Body of pancreas (tissue), 4 donors: Measurements from ENCODE around the gene RAPH1.

Source experiments
- POLR2A ChIP-seq, 3 donors: fragments of 450-650 bp; IDR thresholded peaks; one replicate each; pipeline ENCODE4 v1.6.1; 2016; ENCODE audit warnings: antibody characterized with exemption in 3 of 3, mild to moderate bottlenecking in 2 of 3
- TF ChIP-seq, protein P1 (sequence below), 7 experiments: fragments of 450-650 bp in 4 of 7; fragments of 200-600 bp in 3 of 7; sonication (generic) in 3 of 7; IDR thresholded peaks; one replicate each; pipeline ENCODE4 v1.5.1; 2016 to 2019; ENCODE audit warnings: antibody characterized with exemption in 7 of 7

DNA sequence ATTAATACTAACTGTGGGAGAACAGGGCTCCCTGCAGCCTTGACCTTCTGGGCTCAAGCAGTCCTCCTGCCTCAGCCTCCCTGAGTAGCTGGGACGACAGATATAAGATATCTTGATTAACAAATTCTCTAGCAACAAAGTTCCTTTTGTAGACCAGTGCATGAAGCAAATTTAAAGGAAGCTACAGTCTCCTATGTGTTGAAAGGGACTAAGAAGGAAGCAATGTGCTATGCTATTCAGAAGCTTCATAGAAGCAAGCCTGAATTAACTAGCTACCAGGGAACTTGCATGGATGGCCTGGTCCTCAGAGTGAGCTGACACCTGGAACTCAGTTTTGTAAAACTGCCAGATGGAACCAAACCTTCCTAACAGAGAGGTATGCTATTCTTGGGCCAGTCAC lies 33.2 kb downstream of the RAPH1 start:
- TF ChIP-seq, protein P1, sequence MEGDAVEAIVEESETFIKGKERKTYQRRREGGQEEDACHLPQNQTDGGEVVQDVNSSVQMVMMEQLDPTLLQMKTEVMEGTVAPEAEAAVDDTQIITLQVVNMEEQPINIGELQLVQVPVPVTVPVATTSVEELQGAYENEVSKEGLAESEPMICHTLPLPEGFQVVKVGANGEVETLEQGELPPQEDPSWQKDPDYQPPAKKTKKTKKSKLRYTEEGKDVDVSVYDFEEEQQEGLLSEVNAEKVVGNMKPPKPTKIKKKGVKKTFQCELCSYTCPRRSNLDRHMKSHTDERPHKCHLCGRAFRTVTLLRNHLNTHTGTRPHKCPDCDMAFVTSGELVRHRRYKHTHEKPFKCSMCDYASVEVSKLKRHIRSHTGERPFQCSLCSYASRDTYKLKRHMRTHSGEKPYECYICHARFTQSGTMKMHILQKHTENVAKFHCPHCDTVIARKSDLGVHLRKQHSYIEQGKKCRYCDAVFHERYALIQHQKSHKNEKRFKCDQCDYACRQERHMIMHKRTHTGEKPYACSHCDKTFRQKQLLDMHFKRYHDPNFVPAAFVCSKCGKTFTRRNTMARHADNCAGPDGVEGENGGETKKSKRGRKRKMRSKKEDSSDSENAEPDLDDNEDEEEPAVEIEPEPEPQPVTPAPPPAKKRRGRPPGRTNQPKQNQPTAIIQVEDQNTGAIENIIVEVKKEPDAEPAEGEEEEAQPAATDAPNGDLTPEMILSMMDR (IDR thresholded peaks at IDR 0.05), result no peak
- no peak for TF ChIP-seq POLR2A (IDR thresholded peaks at IDR 0.05)
